Measurements from ENCODE around the gene GET4. TPM values are rescaled to one million over a fixed set of nuclear protein-coding genes. Genes with fewer than 3 reads are reported as not detected.

GET4 gene
- total and polyA plus RNA-seq, 10 of the 15 experiments (the other 5 are each of a cell fraction or from before 2014, with no cell fraction given), result 0.66 to 73.8 (median 34.0) TPM

DNA sequence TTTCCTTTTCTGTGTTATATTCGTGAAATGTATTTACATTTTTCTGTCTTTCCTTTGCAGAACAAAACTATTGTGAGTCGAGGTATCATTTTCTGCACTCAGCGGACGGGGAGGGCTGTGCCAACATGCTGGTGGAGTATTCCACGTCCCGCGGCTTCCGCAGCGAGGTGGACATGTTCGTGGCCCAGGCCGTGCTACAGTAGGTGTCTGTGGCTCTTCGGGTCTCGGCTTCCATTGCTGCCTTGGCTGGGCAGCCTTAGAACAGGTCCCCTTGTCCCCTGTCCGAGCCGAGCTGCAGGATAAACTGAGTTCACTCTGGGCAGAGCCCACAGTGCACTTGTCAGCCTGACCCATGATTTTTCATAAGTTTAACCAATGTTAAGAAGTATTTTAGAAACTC, 14.5 kb downstream of the GET4 start:
- ChIA-PET POLR2A (no interaction called here), CTCF (no interaction called here), SMC1A (ENCODE audit: uncharacterized antibody, unreplicated experiment) (no interaction called here), RAD21 (ENCODE audit: unreplicated experiment) (no interaction called here)
- no peak overlapping the region for H3K27ac ChIP-seq (ENCODE audit: control insufficient read depth, insufficient read depth)
- ATAC-seq (no peak), FAIRE-seq (no peak), DNase-seq (ENCODE audit: low read depth, low spot score) (no peak)
- H3K4me3 ChIP-seq, result no peak overlapping the region
- H3K36me3 ChIP-seq (ENCODE audit: control insufficient read depth in 2 of 2, insufficient read depth in 2 of 2, low read length in 1 of 2), result peaks cover 8 to 72% of the 10 kb centered on the region in 2 experiments; a peak in 3 of 4 replicates
- no peaks in the 10 kb centered on the region for H3K27me3 ChIP-seq (replicated peaks in 1 of 2; ENCODE audit: control insufficient read depth in 2 of 2, insufficient read depth in 2 of 2, low read length in 1 of 2)
- H3K79me2 ChIP-seq (ENCODE audit: control insufficient read depth, insufficient read depth, low read length), result peaks cover under 1% of the 10 kb centered on the region
- TF ChIP-seq CREM (IDR thresholded peaks at IDR 0.05; ENCODE audit: low read depth) (no peak), SP1 (IDR thresholded peaks at IDR 0.05; ENCODE audit: low read depth, low read length) (no peak), RAD51 (IDR thresholded peaks at IDR 0.05) (no peak), ATF7 (IDR thresholded peaks at IDR 0.05; ENCODE audit: low read depth) (no peak), NR2C2 (IDR thresholded peaks at IDR 0.05; ENCODE audit: borderline replicate concordance, control insufficient read depth, insufficient read length, low read depth) (no peak), ESRRA (IDR thresholded peaks at IDR 0.05; ENCODE audit: low read length) (no peak), MTA3 (IDR thresholded peaks at IDR 0.05; ENCODE audit: borderline replicate concordance, low read length) (no peak), SREBF2 (IDR thresholded peaks at IDR 0.05; ENCODE audit: low read length) (no peak)
- TF ChIP-seq, protein P1, sequence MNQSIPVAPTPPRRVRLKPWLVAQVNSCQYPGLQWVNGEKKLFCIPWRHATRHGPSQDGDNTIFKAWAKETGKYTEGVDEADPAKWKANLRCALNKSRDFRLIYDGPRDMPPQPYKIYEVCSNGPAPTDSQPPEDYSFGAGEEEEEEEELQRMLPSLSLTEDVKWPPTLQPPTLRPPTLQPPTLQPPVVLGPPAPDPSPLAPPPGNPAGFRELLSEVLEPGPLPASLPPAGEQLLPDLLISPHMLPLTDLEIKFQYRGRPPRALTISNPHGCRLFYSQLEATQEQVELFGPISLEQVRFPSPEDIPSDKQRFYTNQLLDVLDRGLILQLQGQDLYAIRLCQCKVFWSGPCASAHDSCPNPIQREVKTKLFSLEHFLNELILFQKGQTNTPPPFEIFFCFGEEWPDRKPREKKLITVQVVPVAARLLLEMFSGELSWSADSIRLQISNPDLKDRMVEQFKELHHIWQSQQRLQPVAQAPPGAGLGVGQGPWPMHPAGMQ (IDR thresholded peaks at IDR 0.05; ENCODE audit: borderline replicate concordance), result no peak
- TF ChIP-seq, protein P2, sequence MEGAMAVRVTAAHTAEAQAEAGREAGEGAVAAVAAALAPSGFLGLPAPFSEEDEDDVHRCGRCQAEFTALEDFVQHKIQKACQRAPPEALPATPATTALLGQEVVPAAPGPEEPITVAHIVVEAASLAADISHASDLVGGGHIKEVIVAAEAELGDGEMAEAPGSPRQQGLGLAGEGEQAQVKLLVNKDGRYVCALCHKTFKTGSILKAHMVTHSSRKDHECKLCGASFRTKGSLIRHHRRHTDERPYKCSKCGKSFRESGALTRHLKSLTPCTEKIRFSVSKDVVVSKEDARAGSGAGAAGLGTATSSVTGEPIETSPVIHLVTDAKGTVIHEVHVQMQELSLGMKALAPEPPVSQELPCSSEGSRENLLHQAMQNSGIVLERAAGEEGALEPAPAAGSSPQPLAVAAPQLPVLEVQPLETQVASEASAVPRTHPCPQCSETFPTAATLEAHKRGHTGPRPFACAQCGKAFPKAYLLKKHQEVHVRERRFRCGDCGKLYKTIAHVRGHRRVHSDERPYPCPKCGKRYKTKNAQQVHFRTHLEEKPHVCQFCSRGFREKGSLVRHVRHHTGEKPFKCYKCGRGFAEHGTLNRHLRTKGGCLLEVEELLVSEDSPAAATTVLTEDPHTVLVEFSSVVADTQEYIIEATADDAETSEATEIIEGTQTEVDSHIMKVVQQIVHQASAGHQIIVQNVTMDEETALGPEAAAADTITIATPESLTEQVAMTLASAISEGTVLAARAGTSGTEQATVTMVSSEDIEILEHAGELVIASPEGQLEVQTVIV (IDR thresholded peaks at IDR 0.05; ENCODE audit: borderline replicate concordance, partially characterized antibody), result no peak
- TF ChIP-seq, protein P3, sequence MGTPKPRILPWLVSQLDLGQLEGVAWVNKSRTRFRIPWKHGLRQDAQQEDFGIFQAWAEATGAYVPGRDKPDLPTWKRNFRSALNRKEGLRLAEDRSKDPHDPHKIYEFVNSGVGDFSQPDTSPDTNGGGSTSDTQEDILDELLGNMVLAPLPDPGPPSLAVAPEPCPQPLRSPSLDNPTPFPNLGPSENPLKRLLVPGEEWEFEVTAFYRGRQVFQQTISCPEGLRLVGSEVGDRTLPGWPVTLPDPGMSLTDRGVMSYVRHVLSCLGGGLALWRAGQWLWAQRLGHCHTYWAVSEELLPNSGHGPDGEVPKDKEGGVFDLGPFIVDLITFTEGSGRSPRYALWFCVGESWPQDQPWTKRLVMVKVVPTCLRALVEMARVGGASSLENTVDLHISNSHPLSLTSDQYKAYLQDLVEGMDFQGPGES (IDR thresholded peaks at IDR 0.05), result no peak
- TF ChIP-seq, protein P4, sequence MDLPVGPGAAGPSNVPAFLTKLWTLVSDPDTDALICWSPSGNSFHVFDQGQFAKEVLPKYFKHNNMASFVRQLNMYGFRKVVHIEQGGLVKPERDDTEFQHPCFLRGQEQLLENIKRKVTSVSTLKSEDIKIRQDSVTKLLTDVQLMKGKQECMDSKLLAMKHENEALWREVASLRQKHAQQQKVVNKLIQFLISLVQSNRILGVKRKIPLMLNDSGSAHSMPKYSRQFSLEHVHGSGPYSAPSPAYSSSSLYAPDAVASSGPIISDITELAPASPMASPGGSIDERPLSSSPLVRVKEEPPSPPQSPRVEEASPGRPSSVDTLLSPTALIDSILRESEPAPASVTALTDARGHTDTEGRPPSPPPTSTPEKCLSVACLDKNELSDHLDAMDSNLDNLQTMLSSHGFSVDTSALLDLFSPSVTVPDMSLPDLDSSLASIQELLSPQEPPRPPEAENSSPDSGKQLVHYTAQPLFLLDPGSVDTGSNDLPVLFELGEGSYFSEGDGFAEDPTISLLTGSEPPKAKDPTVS (IDR thresholded peaks at IDR 0.05; ENCODE audit: low read depth, low read length), result no peak
- in situ Hi-C loops (cut with MboI) (no loop called here), intact Hi-C loops (cut with micrococcal nuclease; ENCODE audit: unreplicated experiment) (no loop called here)
- H3K9ac ChIP-seq (ENCODE audit: control insufficient read depth, insufficient read depth, low read length), result no peak overlapping the region
- 91% methylated on average over 15 of the region's 15 CpGs for WGBS (ENCODE audit: insufficient coverage, insufficient replicate concordance, low lambda C conversion rate, missing lambda C conversion rate)
- no peaks in the 10 kb centered on the region; the same call in 2 of the 3 replicates for H3K9me3 ChIP-seq (replicated peaks; ENCODE audit: control insufficient read depth, insufficient read depth, low read length)
- no peak overlapping the region for H2AFZ ChIP-seq (ENCODE audit: control insufficient read depth, low read depth, low read length)
- H4K20me1 ChIP-seq (ENCODE audit: control insufficient read depth, insufficient read depth), result no peaks in the 10 kb centered on the region
- no peak overlapping the region for H3K4me2 ChIP-seq (ENCODE audit: control insufficient read depth, insufficient read depth)
- no TSS peak for BruUV-seq (replicated peaks)
- H3K4me1 ChIP-seq (ENCODE audit: control insufficient read depth, insufficient read depth, low read length), result no peaks in the 10 kb centered on the region
